Endodermal cell (in vitro differentiated cells): ENCODE measurements around the gene MANBA. TPM values are rescaled to one million over a fixed set of nuclear protein-coding genes. Genes with fewer than 3 reads are reported as not detected.

Experiments
- DNase-seq: peaks from one replicate; pipeline ENCODE4 v3.0.0-alpha.2; 2017
- H3K27ac ChIP-seq: 2 replicates; pipeline ENCODE4 v1.5.1; 2013; ENCODE audit warnings: mild to moderate bottlenecking, low read depth, low read length, moderate library complexity
- H3K27me3 ChIP-seq: 2 replicates; pipeline ENCODE4 v1.6.1; 2013; ENCODE audit warnings: mild to moderate bottlenecking, low read length, moderate library complexity; ENCODE audit not compliant: insufficient read depth, control insufficient read depth, poor library complexity, severe bottlenecking
- H3K36me3 ChIP-seq: 2 replicates; pipeline ENCODE4 v1.7.0; 2013; ENCODE audit warnings: mild to moderate bottlenecking, low read length, moderate library complexity; ENCODE audit not compliant: control insufficient read depth, insufficient read depth
- H3K4me1 ChIP-seq: one replicate; pipeline ENCODE4 v1.7.0; 2013; ENCODE audit warnings: low read length; ENCODE audit not compliant: control insufficient read depth, insufficient read depth
- H3K4me3 ChIP-seq: 2 replicates; pipeline ENCODE4 v1.5.1; 2013; ENCODE audit warnings: mild to moderate bottlenecking, low read length, moderate library complexity
- H3K9ac ChIP-seq: 2 replicates; pipeline ENCODE4 v1.6.1; 2013; ENCODE audit warnings: mild to moderate bottlenecking, low read length, moderate library complexity; ENCODE audit not compliant: poor library complexity, severe bottlenecking; ENCODE audit errors: extremely low read depth
- H3K9me3 ChIP-seq: 2 replicates; pipeline ENCODE4 v1.6.1; 2013; ENCODE audit warnings: mild to moderate bottlenecking, low read length, moderate library complexity; ENCODE audit not compliant: control insufficient read depth
- H3K27ac Mint-ChIP-seq: 2 replicates; pipeline ENCODE4 v1.8.0; 2020; ENCODE audit warnings: mixed read lengths
- H3K27me3 Mint-ChIP-seq: 2 replicates; pipeline ENCODE4 v1.8.0; 2021; ENCODE audit warnings: mild to moderate bottlenecking, mixed read lengths; ENCODE audit not compliant: insufficient read depth
- H3K36me3 Mint-ChIP-seq: 2 replicates; pipeline ENCODE4 v1.8.0; 2020; ENCODE audit warnings: low read depth, mixed read lengths
- H3K4me1 Mint-ChIP-seq: 2 replicates; pipeline ENCODE4 v1.8.0; 2020; ENCODE audit warnings: mixed read lengths
- H3K4me3 Mint-ChIP-seq: 2 replicates; pipeline ENCODE4 v1.8.0; 2020; ENCODE audit warnings: mild to moderate bottlenecking, moderate library complexity, mixed read lengths
- H3K9me3 Mint-ChIP-seq: 2 replicates; pipeline ENCODE4 v1.8.0; 2020; ENCODE audit warnings: mild to moderate bottlenecking, mixed read lengths
- CTCF ChIP-seq: fragments of 200-600 bp; sonication (generic); conservative IDR thresholded peaks from 2 replicates; pipeline ENCODE4 v1.5.0; 2021; ENCODE audit warnings: antibody characterized with exemption, mild to moderate bottlenecking
- WGBS, 2 experiments: methylation state at CpG; one replicate each; pipeline versions ENCODE4 v1.1.5 to v1.1.7; 2013; ENCODE audit warnings: missing lambda C conversion rate in 2 of 2, mixed read lengths in 1 of 2; ENCODE audit not compliant: insufficient coverage in 1 of 2, insufficient read length in 1 of 2; 5-methylcytosine and 5-hydroxymethylcytosine counted together
- total RNA-seq, 2 donors: library from RNA; stranded (reverse); fragmentation: NEBNext Ultra II Directional in 1 of 2; extraction: Animal tissue kit (Norgen Biotek cat#: 25700) in 1 of 2; gene quantifications; 2 replicates in 1 of 2; 3 replicates in 1 of 2; pipeline ENCODE4 v1.2.1, GENCODE V29; 2021

The MANBA gene
- total RNA-seq, 2 donors from 2014 or later = 30.4 to 32.0 TPM

GRCh38 chr4:102584091-102584490 lies 176.7 kb downstream of the MANBA start:
- Histone ChIP-seq H3K4me1 (no peaks in the 10 kb centered on the region), H3K27me3 (no peaks in the 10 kb centered on the region), H3K27ac (no peak overlapping the region), H3K9me3 (no peaks in the 10 kb centered on the region), H3K4me3 (no peak overlapping the region), H3K9ac (no peak overlapping the region), H3K36me3 (peaks cover 5% of the 10 kb centered on the region)
- H3K36me3 Mint-ChIP-seq = no peaks in the 10 kb centered on the region
- DNase-seq = no peak
- H3K4me3 Mint-ChIP-seq = no peak overlapping the region
- no peak overlapping the region for H3K27ac Mint-ChIP-seq
- TF ChIP-seq CTCF = no peak
- no peaks in the 10 kb centered on the region for H3K27me3 Mint-ChIP-seq
- peaks cover 6% of the 10 kb centered on the region for H3K4me1 Mint-ChIP-seq
- 100% methylated on average over 1 of the region's 1 CpG for WGBS, 2 experiments
- H3K9me3 Mint-ChIP-seq = no peaks in the 10 kb centered on the region

Other genes starting within 250 kb of the MANBA start
- gene UBE2D3, start 66.6 kb upstream of the MANBA start, total RNA-seq = 100 to 1,000 TPM; 283 to 310 TPM
- gene CISD2, start 108.0 kb upstream of the MANBA start, total RNA-seq = 10 to 100 TPM; 36.9 to 38.5 TPM